HL-60 (cell line): Measurements from ENCODE around the gene PLA1A.

Source experiments
- DNase-seq, 2 experiments: peaks; one replicate each; pipeline ENCODE4 v3.0.0-alpha.2; 2010 to 2020; ENCODE audit warnings: low read depth in 1 of 2, low spot score in 1 of 2
- H3K27ac ChIP-seq: fragments of 250-450 bp; sonication (Bioruptor Pico); replicated peaks from 2 replicates; pipeline ENCODE4 v1.5.1; 2020; ENCODE audit warnings: mild to moderate bottlenecking, moderate library complexity
- H3K27me3 ChIP-seq: fragments of 250-450 bp; sonication (Bioruptor Pico); 2 replicates; pipeline ENCODE4 v1.5.1; 2021; ENCODE audit warnings: mild to moderate bottlenecking, moderate library complexity; ENCODE audit not compliant: insufficient read depth, poor library complexity, severe bottlenecking
- H3K4me3 ChIP-seq: replicated peaks from 2 replicates; pipeline ENCODE4 v1.5.1; 2011; ENCODE audit warnings: mild to moderate bottlenecking, control low read depth, low read length; ENCODE audit not compliant: insufficient read depth
- GABPA ChIP-seq: IDR thresholded peaks from 2 replicates; pipeline ENCODE4 v1.6.1; 2012; ENCODE audit warnings: low read depth
- POLR2AphosphoS5 ChIP-seq: IDR thresholded peaks from 2 replicates; pipeline ENCODE4 v1.6.1; 2012; ENCODE audit warnings: low read depth
- SPI1 ChIP-seq: IDR thresholded peaks from 2 replicates; pipeline ENCODE4 v1.6.1; 2012; ENCODE audit warnings: low read depth, mild to moderate bottlenecking, borderline replicate concordance
- TF ChIP-seq, protein P1 (sequence below): IDR thresholded peaks from one replicate; pipeline ENCODE4 v1.5.1; 2011; ENCODE audit warnings: low read length, control low read depth, inconsistent platforms; ENCODE audit not compliant: insufficient read depth
- TF ChIP-seq, protein P2 (sequence below): IDR thresholded peaks from 2 replicates; pipeline ENCODE4 v1.6.1; 2012; ENCODE audit warnings: low read depth; ENCODE audit not compliant: insufficient replicate concordance

Gene PLA1A

GRCh38 chr3:119569156-119569555, 28.5 kb upstream of the PLA1A start:
- TF ChIP-seq GABPA (no peak), SPI1 (no peak), POLR2AphosphoS5 (no peak)
- TF ChIP-seq, protein P1, sequence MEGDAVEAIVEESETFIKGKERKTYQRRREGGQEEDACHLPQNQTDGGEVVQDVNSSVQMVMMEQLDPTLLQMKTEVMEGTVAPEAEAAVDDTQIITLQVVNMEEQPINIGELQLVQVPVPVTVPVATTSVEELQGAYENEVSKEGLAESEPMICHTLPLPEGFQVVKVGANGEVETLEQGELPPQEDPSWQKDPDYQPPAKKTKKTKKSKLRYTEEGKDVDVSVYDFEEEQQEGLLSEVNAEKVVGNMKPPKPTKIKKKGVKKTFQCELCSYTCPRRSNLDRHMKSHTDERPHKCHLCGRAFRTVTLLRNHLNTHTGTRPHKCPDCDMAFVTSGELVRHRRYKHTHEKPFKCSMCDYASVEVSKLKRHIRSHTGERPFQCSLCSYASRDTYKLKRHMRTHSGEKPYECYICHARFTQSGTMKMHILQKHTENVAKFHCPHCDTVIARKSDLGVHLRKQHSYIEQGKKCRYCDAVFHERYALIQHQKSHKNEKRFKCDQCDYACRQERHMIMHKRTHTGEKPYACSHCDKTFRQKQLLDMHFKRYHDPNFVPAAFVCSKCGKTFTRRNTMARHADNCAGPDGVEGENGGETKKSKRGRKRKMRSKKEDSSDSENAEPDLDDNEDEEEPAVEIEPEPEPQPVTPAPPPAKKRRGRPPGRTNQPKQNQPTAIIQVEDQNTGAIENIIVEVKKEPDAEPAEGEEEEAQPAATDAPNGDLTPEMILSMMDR = no peak
- TF ChIP-seq, protein P2, sequence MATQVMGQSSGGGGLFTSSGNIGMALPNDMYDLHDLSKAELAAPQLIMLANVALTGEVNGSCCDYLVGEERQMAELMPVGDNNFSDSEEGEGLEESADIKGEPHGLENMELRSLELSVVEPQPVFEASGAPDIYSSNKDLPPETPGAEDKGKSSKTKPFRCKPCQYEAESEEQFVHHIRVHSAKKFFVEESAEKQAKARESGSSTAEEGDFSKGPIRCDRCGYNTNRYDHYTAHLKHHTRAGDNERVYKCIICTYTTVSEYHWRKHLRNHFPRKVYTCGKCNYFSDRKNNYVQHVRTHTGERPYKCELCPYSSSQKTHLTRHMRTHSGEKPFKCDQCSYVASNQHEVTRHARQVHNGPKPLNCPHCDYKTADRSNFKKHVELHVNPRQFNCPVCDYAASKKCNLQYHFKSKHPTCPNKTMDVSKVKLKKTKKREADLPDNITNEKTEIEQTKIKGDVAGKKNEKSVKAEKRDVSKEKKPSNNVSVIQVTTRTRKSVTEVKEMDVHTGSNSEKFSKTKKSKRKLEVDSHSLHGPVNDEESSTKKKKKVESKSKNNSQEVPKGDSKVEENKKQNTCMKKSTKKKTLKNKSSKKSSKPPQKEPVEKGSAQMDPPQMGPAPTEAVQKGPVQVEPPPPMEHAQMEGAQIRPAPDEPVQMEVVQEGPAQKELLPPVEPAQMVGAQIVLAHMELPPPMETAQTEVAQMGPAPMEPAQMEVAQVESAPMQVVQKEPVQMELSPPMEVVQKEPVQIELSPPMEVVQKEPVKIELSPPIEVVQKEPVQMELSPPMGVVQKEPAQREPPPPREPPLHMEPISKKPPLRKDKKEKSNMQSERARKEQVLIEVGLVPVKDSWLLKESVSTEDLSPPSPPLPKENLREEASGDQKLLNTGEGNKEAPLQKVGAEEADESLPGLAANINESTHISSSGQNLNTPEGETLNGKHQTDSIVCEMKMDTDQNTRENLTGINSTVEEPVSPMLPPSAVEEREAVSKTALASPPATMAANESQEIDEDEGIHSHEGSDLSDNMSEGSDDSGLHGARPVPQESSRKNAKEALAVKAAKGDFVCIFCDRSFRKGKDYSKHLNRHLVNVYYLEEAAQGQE = no peak
- H3K4me3 ChIP-seq = no peak overlapping the region
- H3K27me3 ChIP-seq = no peaks in the 10 kb centered on the region
- H3K27ac ChIP-seq = no peak overlapping the region
- no peak for DNase-seq

- H3K27ac ChIP-seq = no peak overlapping the region
- H3K4me3 ChIP-seq = no peak overlapping the region
- TF ChIP-seq POLR2AphosphoS5 (no peak), GABPA (no peak), SPI1 (no peak)
- TF ChIP-seq, protein P1 = no peak
- TF ChIP-seq, protein P2 = no peak
- no peaks in the 10 kb centered on the region for H3K27me3 ChIP-seq
- DNase-seq = peak in 1 of 2 experiments; percentile 25
These were observed 27.5 kb upstream of the PLA1A start for GRCh38 chr3:119570229-119570628.

DNA sequence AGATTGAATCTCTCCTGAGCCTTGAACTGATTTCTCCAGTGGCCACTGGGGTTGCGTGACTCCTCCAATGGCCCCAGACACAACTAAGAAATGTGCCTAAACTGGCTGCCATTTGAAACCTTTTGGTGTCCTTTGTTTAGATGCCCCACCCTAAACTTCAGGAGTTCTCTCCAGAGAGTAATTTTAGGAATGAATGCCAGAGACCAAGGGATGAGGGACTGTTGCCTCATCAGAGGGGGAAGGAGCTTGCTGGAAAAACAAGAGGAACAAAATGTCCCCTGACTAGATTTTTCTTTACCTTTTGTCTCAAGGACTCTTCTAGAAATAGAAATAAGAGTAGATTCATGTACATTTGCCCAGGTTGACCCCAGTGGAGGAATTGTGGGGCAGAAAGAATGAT, 26.5 kb upstream of the PLA1A start:
- Histone ChIP-seq H3K4me3 (no peak overlapping the region), H3K27me3 (no peaks in the 10 kb centered on the region), H3K27ac (no peak overlapping the region)
- TF ChIP-seq, protein P1 = no peak
- TF ChIP-seq, protein P2 = no peak
- TF ChIP-seq GABPA = no peak
- TF ChIP-seq POLR2AphosphoS5 = no peak
- no peak for TF ChIP-seq SPI1
- no peak for DNase-seq
